NAMALWA (cell line): ENCODE data around the gene TMEM178B.

Experiments used
- DNase-seq: peaks from one replicate; pipeline ENCODE4 v3.0.0-alpha.2; 2015; ENCODE audit warnings: low spot score

The TMEM178B gene

GRCh38 chr7:141431140-141431479 lies 357.2 kb downstream of the TMEM178B start:
- no peak for DNase-seq

DNA sequence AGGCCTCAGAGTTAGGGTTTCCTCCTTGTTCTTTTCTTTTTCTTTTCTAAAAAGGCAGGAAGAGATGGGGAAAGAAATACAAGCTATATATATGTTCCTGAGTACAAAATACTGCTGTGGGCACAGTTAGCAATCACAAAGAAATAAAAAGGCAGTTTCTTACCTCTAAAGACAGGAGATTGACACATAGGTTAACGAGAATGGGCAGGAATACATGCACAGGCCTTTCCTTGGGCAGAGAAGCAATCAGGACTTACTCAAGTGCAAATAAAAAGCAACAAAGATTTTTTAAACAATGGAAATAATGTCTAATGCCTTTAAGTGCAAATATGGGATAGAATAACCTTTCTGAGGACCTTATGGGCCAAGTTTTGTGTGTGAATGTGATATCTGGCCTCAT lies 357.8 kb downstream of the TMEM178B start:
- no peak for DNase-seq

GRCh38 chr7:141433698-141434097 lies 359.8 kb downstream of the TMEM178B start:
- no peak for DNase-seq

GRCh38 chr7:141436139-141436538 lies 362.3 kb downstream of the TMEM178B start:
- DNase-seq = no peak

DNA sequence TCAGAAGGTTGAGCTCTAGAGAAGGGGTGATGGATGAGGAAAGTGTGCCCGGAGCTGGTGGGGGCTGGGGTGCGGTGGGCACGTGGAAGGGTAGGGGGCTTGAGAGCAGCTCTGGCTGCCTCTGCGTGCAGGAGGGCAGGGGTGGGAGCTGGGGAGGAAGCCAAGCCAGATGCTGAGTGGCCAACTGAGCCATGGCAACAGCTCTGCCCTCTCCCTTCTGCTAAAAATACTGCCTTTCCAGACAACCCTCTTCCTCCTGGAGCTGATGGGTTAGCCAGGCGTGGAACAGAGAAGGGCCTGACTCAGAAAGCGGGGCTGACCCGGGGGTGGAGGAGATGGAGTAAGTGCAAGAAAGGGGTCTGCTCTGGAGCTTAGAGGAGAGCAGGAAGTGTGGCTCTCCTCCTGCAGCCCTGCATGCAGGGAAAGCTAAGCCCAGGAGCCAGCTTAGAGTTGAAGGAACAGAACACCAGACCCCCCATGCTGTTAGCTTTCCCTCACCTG lies 362.8 kb downstream of the TMEM178B start:
- no peak for DNase-seq

DNA sequence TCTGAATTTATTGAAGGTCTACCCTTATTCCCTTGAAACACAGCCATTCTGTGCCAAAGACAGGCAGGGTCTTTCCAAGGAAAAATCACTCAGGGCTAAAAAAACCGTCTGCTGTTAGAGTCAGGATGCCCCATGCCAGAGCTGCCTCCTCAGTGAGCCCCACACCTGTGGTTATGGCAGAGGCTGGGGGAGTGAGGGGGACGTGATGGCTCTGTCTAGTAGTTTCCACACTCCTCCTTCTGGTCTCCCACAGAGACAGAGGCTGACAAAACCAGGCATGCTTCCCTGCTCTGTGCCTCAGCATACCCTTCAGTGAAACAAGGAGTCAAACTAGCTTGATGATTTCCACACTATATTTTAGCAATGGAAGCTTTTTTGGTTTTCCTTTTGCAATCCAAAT lies 365.3 kb downstream of the TMEM178B start:
- no peak for DNase-seq

DNA sequence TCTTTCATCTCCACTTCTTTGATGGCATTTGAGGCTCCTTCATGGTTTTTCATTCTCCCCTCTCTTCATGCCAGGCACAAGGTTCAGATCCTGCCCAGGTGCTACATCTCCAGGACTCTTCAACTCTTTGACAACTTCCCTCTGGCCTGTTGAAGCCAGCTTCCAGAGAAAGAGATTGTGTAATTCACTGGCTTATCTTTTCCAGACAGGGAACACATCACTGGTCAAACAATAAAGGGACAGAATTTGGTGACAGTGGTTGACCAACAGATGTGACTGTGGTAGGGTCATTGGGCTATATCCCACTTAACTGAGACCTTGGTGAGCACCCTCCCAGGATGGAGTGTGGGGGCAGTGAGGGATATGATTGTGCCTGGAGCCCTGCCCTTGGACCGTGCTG lies 365.9 kb downstream of the TMEM178B start:
- no peak for DNase-seq

- DNase-seq = no peak
Measured at GRCh38 chr7:141441837-141442627, 368.2 kb downstream of the TMEM178B start.

DNA sequence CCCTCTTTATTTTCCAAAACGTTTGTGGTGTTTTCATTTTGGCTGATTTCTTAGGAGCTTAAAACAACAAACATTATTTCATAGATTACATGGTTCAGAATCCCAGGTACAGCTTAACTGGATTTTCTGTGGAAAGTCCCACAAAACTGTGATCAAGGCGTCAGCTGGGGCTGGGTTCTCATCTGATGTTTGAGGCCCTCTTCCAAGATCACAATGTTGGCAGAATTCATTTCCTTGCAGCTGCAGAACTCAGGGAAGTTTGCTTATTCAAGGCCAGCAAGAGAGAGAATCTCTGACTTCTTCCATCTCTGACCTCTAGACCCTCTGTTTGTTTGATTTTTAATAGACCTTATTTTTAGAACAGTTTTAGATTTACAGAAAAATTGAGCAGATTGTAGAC lies 368.9 kb downstream of the TMEM178B start:
- DNase-seq = no peak

DNA sequence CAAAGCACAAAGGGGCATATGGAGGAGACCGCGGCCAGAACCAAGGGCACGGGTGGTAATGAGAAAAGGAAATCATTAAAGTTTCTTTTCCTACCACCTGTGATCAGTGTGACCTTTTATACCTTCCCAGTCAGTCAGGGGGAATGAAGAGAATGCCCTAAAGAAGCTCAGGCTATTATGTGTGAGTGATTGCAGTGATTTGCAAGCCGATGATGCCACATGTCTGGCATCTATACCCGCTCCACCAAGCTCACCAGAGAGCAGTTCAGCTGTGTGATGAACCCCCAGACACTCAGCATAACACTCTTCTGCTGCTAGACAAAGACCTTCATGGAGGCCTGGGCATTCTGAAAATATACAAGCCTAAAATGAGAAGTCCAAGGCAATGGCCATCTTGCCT lies 371.1 kb downstream of the TMEM178B start:
- DNase-seq = no peak

- DNase-seq = no peak
Measured at GRCh38 chr7:141451232-141451631, 377.4 kb downstream of the TMEM178B start.

- no peak for DNase-seq
Measured at GRCh38 chr7:141452911-141453310, 379.0 kb downstream of the TMEM178B start.

GRCh38 chr7:141454338-141454737 lies 380.5 kb downstream of the TMEM178B start:
- no peak for DNase-seq

DNA sequence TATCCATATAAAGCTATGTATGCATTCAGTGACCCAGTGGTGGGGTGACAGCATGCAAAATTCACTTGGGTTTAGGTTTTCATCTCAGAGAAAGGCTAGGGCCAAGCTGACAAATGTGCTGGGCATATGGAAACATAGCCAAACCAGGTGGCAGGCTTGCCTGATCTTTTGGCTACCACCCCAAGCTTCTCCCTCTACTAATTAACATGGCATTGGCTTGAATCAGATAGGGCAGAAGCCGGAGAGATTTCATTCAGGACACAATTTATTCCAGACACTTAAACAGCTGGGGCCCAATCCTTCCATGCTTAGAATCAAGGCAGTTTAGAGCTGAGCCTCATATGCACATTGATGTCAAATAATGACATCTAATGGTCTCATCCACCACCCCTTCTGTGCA lies 381.9 kb downstream of the TMEM178B start:
- no peak for DNase-seq

- no peak for DNase-seq
Measured at GRCh38 chr7:141456298-141456697, 382.4 kb downstream of the TMEM178B start.

GRCh38 chr7:141456711-141457110 lies 382.8 kb downstream of the TMEM178B start:
- no peak for DNase-seq

DNA sequence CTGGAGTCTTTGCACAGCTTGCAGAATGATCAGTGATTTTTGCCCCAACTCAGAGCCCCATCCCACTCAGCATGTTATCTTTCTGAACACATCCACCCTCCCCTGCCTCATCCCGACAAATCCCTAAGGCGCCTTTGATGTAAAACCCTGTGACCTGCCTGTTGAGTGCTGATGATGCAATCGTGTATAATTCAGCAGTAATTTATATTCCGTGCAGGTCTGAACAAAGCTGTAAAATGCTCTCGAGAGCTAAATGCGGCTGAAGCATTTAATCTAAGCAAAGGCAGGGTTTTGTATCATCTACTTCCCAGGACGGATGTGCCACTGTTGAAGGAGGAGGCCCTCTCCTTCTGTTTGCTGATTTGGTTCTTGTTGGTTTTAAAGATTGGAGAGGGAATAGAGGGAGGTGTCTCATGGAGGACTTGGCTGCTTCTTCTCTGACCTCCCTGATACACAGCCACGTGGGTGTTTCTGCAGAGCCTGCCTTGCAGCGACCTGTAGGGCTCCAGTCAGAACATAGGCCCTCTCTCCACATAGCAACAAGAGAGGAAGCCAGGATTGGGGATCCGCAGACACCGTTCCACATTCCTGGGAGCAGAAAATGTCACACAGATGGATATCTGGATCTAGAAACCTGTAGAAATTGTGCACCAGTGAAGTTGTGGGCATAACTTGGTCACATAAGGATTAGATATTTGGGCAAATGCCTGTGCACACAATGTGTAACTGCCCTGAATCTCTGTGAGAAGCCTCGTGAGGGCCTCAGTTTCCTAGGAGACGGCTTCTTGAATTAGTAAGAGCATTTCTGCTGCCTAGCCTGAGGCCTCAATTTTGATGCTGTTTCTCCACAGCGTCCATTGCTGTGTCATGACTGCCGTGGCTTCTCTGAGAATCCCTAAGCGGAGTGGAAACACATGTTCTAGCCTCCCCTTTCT lies 387.2 kb downstream of the TMEM178B start:
- no peak for DNase-seq

GRCh38 chr7:141461924-141462323 lies 388.1 kb downstream of the TMEM178B start:
- DNase-seq = no peak

DNA sequence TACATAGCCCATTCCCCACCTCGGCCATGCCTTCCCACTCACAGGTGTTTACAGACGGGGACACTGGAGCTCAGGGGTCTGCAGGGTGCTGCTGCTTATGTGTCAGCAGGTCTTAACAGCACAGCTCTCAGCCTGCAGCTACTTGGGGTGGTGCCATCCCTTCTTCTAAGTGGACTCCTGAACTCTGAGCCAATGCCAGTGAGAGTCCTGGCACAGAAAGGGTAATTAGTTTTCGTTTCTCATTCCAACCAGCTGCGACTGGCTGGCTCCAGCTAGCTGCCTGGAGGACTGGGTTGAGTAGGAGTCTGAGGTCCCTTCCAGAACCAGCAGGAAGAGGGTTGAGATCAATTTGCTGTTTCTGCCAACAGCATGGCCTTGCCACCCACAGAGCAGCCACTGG lies 389.1 kb downstream of the TMEM178B start:
- DNase-seq = no peak

DNA sequence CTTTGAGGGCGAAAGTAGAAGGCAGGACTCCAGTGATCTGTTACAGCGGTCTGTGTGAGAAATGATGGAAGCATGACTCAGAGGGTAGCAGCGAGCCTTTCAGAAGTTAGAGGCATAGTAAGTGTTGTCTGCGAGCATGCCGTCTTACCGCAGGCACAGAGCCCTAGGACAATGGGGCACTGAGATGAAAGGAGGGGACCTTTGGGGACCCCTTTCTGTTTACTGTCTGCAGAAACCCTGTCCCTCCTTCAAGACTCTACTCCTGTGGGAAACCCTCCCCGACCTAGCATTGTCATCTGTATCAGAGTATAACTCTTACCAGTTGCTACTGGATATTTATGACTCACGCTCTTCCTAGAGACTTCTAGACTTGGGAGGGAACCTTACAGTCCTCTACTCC lies 390.1 kb downstream of the TMEM178B start:
- DNase-seq = no peak

DNA sequence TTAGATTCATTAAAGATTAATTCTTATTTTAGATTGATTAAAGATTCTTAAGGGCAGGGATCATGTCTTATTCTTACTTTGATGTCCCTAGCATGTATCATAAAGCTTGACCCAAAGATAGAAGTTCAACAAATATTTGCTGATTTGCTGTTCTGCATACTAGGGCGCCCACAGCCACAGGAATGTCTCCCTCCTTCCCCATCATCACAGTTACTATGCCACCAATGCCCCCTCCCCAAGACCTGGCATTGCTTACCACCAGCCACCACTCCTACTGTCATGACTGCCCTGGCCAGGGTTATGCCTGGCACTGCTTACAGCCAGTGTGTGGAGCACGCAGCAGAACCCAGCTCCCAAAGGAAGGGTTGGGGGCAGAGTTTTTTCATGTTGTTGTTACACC lies 390.7 kb downstream of the TMEM178B start:
- DNase-seq = no peak

DNA sequence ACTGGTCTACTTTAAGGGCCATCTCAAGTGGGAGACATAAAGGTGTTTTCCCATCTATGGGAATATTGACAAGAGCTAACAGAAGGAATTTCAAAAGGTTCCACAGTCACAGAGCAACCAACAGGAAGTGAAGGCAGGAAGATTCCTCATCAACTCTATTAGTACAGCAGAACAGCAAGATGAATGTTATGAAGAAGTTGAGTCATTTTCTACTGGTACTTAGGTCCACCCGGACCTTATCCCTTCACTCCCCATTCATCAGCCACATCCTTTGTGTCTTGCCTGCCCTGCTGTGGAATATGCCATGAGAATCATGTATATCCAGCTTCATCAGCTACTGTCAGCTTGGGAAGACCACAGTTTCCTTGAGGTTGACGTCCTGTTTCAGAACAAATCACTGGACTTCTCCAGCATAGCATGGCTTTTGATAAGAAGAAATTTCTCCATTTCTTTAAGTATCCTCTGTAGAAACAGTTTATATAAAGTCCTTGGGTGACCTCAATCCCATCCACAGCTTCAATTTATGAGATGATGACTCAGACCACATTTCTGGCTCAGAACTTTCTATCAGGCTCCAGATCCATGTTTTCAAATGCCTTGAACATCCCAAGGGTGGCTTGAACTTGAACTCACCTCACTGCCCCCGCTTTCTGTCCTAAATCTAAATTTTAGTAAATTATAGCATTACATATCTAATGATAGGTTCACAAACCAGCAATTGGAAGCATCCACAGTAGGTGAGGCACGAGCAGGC lies 392.5 kb downstream of the TMEM178B start:
- no peak for DNase-seq
